Measurements from ENCODE around the gene CILP2. TPM values are rescaled to one million over a fixed set of nuclear protein-coding genes. Genes with fewer than 3 reads are reported as not detected.

The CILP2 gene
- total RNA-seq, 2 experiments from 2014 or later = 0.08 TPM; not detected in 1

GRCh38 chr19:19535311-19536191 lies 2.5 kb upstream of the CILP2 start:
- peaks cover 22% of the 10 kb centered on the region for H3K4me1 Mint-ChIP-seq
- ChIA-PET POLR2A (interaction anchor here (0.8 to 1.0 kb wide), 2 partner anchors 84 to 108 kb away, joined by 3 read pairs; partner anchors contain the start of gene GMIP), CTCF (interaction anchor here (1.1 to 1.2 kb wide), 2 partner anchors 18 to 108 kb away, joined by 4 to 5 read pairs; partner anchors contain the start of gene GMIP)
- H3K9me3 Mint-ChIP-seq = no peaks in the 10 kb centered on the region
- peak overlapping the region; percentile 40 for H3K27ac Mint-ChIP-seq
- H3K27me3 Mint-ChIP-seq = peaks cover 19% of the 10 kb centered on the region
- H3K36me3 Mint-ChIP-seq (ENCODE audit: low read depth) = peaks cover 8% of the 10 kb centered on the region
- DNase-seq = no peak
- no peak overlapping the region for H3K4me3 Mint-ChIP-seq

GRCh38 chr19:19537075-19538048 lies 703 bp upstream of the CILP2 start:
- H3K27me3 Mint-ChIP-seq = peaks cover 22% of the 10 kb centered on the region
- H3K36me3 Mint-ChIP-seq (ENCODE audit: low read depth) = peaks cover 4% of the 10 kb centered on the region
- ChIA-PET CTCF (interaction anchor here (1.3 kb wide), 1 partner anchor 107 kb away, joined by 4 read pairs; the partner anchor contains the start of gene GMIP), POLR2A (no interaction called here)
- no peak overlapping the region for H3K4me3 Mint-ChIP-seq
- peaks cover 29% of the 10 kb centered on the region for H3K4me1 Mint-ChIP-seq
- H3K27ac Mint-ChIP-seq = no peak overlapping the region
- no peaks in the 10 kb centered on the region for H3K9me3 Mint-ChIP-seq
- no peak for DNase-seq

GRCh38 chr19:19538785-19539166 lies 711 bp downstream of the CILP2 start:
- peaks cover 4% of the 10 kb centered on the region for H3K36me3 Mint-ChIP-seq (ENCODE audit: low read depth)
- H3K27ac Mint-ChIP-seq = no peak overlapping the region
- peaks cover 22% of the 10 kb centered on the region for H3K27me3 Mint-ChIP-seq
- no peak for DNase-seq
- CTCF ChIA-PET = interaction anchor here (0.6 to 1.2 kb wide), 2 partner anchors 15 to 435 kb away, joined by 3 to 8 read pairs; no protein-coding TSS in a partner anchor
- POLR2A ChIA-PET = interaction anchor here (0.9 to 1.4 kb wide), 2 partner anchors 9 to 90 kb away, joined by 3 read pairs; no protein-coding TSS in a partner anchor
- H3K4me3 Mint-ChIP-seq = no peak overlapping the region
- no peaks in the 10 kb centered on the region for H3K9me3 Mint-ChIP-seq
- H3K4me1 Mint-ChIP-seq = peaks cover 27% of the 10 kb centered on the region

- ChIA-PET CTCF (interaction anchor here (1.2 kb wide), 1 partner anchor 14 kb away, joined by 8 read pairs; no protein-coding TSS in a partner anchor), POLR2A (interaction anchor here (1.4 kb wide), 1 partner anchor 9 kb away, joined by 3 read pairs; no protein-coding TSS in a partner anchor)
- no peaks in the 10 kb centered on the region for H3K36me3 Mint-ChIP-seq (ENCODE audit: low read depth)
- H3K27ac Mint-ChIP-seq = no peak overlapping the region
- no peaks in the 10 kb centered on the region for H3K9me3 Mint-ChIP-seq
- DNase-seq = no peak
- H3K4me1 Mint-ChIP-seq = peaks cover 27% of the 10 kb centered on the region
- no peak overlapping the region for H3K4me3 Mint-ChIP-seq
- H3K27me3 Mint-ChIP-seq = peaks cover 22% of the 10 kb centered on the region
Observed at GRCh38 chr19:19539698-19540063, 1.6 kb downstream of the CILP2 start.

GRCh38 chr19:19540064-19540714 lies 2.1 kb downstream of the CILP2 start:
- Mint-ChIP-seq H3K4me1 (peaks cover 27% of the 10 kb centered on the region), H3K27me3 (peaks cover 22% of the 10 kb centered on the region), H3K27ac (no peak overlapping the region), H3K9me3 (no peaks in the 10 kb centered on the region), H3K36me3 (ENCODE audit: low read depth) (no peaks in the 10 kb centered on the region), H3K4me3 (peak overlapping the region; percentile 43)
- POLR2A ChIA-PET = interaction anchor here (1.3 kb wide), 1 partner anchor 281 kb away, joined by 3 read pairs; the partner anchor contains the start of gene ZNF506
- peak; percentile 73 for DNase-seq
- CTCF ChIA-PET = no interaction called here

- H3K4me3 Mint-ChIP-seq = peak overlapping the region; percentile 43
- ChIA-PET POLR2A (interaction anchor here (1.3 kb wide), 1 partner anchor 280 kb away, joined by 3 read pairs; the partner anchor contains the start of gene ZNF506), CTCF (interaction anchor here (1.0 kb wide), 2 partner anchors 8 to 103 kb away, joined by 3 to 5 read pairs; partner anchors contain the start of gene GMIP)
- peaks cover 22% of the 10 kb centered on the region for H3K27me3 Mint-ChIP-seq
- H3K36me3 Mint-ChIP-seq (ENCODE audit: low read depth) = no peaks in the 10 kb centered on the region
- H3K27ac Mint-ChIP-seq = no peak overlapping the region
- peaks cover 27% of the 10 kb centered on the region for H3K4me1 Mint-ChIP-seq
- DNase-seq = peak; percentile 78
- no peaks in the 10 kb centered on the region for H3K9me3 Mint-ChIP-seq
Observed at GRCh38 chr19:19540715-19541515, 2.9 kb downstream of the CILP2 start.

- Mint-ChIP-seq H3K9me3 (no peaks in the 10 kb centered on the region), H3K27ac (no peak overlapping the region), H3K36me3 (ENCODE audit: low read depth) (no peaks in the 10 kb centered on the region), H3K4me1 (peaks cover 27% of the 10 kb centered on the region), H3K4me3 (no peak overlapping the region), H3K27me3 (peaks cover 22% of the 10 kb centered on the region)
- ChIA-PET POLR2A (interaction anchor here (1.3 kb wide), 1 partner anchor 280 kb away, joined by 3 read pairs; the partner anchor contains the start of gene ZNF506), CTCF (interaction anchor here (1.0 kb wide), 2 partner anchors 9 to 102 kb away, joined by 3 to 5 read pairs; partner anchors contain the start of gene GMIP)
- DNase-seq = no peak
Observed at GRCh38 chr19:19541616-19542015, 3.6 kb downstream of the CILP2 start.

GRCh38 chr19:19542507-19542906 lies 4.4 kb downstream of the CILP2 start:
- no peak overlapping the region for H3K27ac Mint-ChIP-seq
- ChIA-PET CTCF (interaction anchor here (1.7 kb wide), 1 partner anchor 12 kb away, joined by 5 read pairs; no protein-coding TSS in a partner anchor), POLR2A (no interaction called here)
- no peak overlapping the region for H3K4me3 Mint-ChIP-seq
- no peaks in the 10 kb centered on the region for H3K9me3 Mint-ChIP-seq
- H3K36me3 Mint-ChIP-seq (ENCODE audit: low read depth) = no peaks in the 10 kb centered on the region
- no peak for DNase-seq
- H3K4me1 Mint-ChIP-seq = peaks cover 25% of the 10 kb centered on the region
- H3K27me3 Mint-ChIP-seq = peaks cover 18% of the 10 kb centered on the region

GRCh38 chr19:19543101-19543500 lies 5.0 kb downstream of the CILP2 start:
- Mint-ChIP-seq H3K4me1 (peaks cover 20% of the 10 kb centered on the region), H3K4me3 (no peak overlapping the region), H3K36me3 (ENCODE audit: low read depth) (no peaks in the 10 kb centered on the region), H3K27ac (no peak overlapping the region), H3K9me3 (no peaks in the 10 kb centered on the region), H3K27me3 (peaks cover 14% of the 10 kb centered on the region)
- ChIA-PET POLR2A (no interaction called here), CTCF (interaction anchor here (1.7 kb wide), 1 partner anchor 11 kb away, joined by 5 read pairs; no protein-coding TSS in a partner anchor)
- DNase-seq = no peak

GRCh38 chr19:19543640-19544039 lies 5.6 kb downstream of the CILP2 start:
- Mint-ChIP-seq H3K9me3 (no peaks in the 10 kb centered on the region), H3K4me3 (no peak overlapping the region), H3K4me1 (peaks cover 17% of the 10 kb centered on the region), H3K27ac (no peak overlapping the region), H3K27me3 (peaks cover 11% of the 10 kb centered on the region), H3K36me3 (ENCODE audit: low read depth) (no peaks in the 10 kb centered on the region)
- no peak for DNase-seq
- CTCF ChIA-PET = interaction anchor here (1.7 kb wide), 1 partner anchor 10 kb away, joined by 5 read pairs; no protein-coding TSS in a partner anchor
- POLR2A ChIA-PET = no interaction called here

GRCh38 chr19:19544257-19544953 lies 6.3 kb downstream of the CILP2 start:
- Mint-ChIP-seq H3K9me3 (no peaks in the 10 kb centered on the region), H3K27me3 (peaks cover 7% of the 10 kb centered on the region), H3K4me3 (no peak overlapping the region), H3K27ac (no peak overlapping the region), H3K4me1 (peaks cover 13% of the 10 kb centered on the region), H3K36me3 (ENCODE audit: low read depth) (no peaks in the 10 kb centered on the region)
- ChIA-PET POLR2A (no interaction called here), CTCF (interaction anchor here (1.7 kb wide), 1 partner anchor 10 kb away, joined by 5 read pairs; no protein-coding TSS in a partner anchor)
- no peak for DNase-seq

Measured in activated CD4-positive, alpha-beta memory T cell treated with anti-CD3 and anti-CD28 coated beads, Interleukin-2, amount 10 ng/mL, durations not matched to agents 7 days and 5 days (primary cell).